ENCODE results near the gene CCDC154.

CCDC154 gene

GRCh38 chr16:1449201-1449788, 4.9 kb upstream of the CCDC154 start:
- Histone ChIP-seq H3K27me3 (ENCODE audit: control insufficient read depth, insufficient read depth, low read length) (no peaks in the 10 kb centered on the region), H3K36me3 (ENCODE audit: control insufficient read depth, insufficient read depth, low read length) (no peaks in the 10 kb centered on the region), H3K4me3 (ENCODE audit: low read depth, low read length) (no peak overlapping the region), H3K27ac (no peak overlapping the region), H2AFZ (no peak overlapping the region), H3K79me2 (no peaks in the 10 kb centered on the region), H3K9ac (no peak overlapping the region), H3K9me3 (ENCODE audit: control insufficient read depth, low read length) (no peaks in the 10 kb centered on the region), H3K4me1 (no peaks in the 10 kb centered on the region), H3K4me2 (ENCODE audit: low read length) (no peak overlapping the region)
- no peak for TF ChIP-seq CTCF (IDR thresholded peaks at IDR 0.05)

GRCh38 chr16:1448536-1449116, 4.3 kb upstream of the CCDC154 start:
- Histone ChIP-seq H3K4me3 (ENCODE audit: low read depth, low read length) (no peak overlapping the region), H3K9ac (no peak overlapping the region), H3K27me3 (ENCODE audit: control insufficient read depth, insufficient read depth, low read length) (no peaks in the 10 kb centered on the region), H3K4me2 (ENCODE audit: low read length) (no peak overlapping the region), H2AFZ (no peak overlapping the region), H3K27ac (no peak overlapping the region), H3K9me3 (ENCODE audit: control insufficient read depth, low read length) (no peaks in the 10 kb centered on the region), H3K79me2 (no peaks in the 10 kb centered on the region), H3K36me3 (ENCODE audit: control insufficient read depth, insufficient read depth, low read length) (no peaks in the 10 kb centered on the region), H3K4me1 (no peaks in the 10 kb centered on the region)
- TF ChIP-seq CTCF (IDR thresholded peaks at IDR 0.05): no peak

GRCh38 chr16:1447965-1448364, 3.6 kb upstream of the CCDC154 start:
- Histone ChIP-seq H3K9ac (no peak overlapping the region), H3K79me2 (no peaks in the 10 kb centered on the region), H3K4me1 (no peaks in the 10 kb centered on the region), H3K27ac (no peak overlapping the region), H2AFZ (no peak overlapping the region), H3K36me3 (ENCODE audit: control insufficient read depth, insufficient read depth, low read length) (no peaks in the 10 kb centered on the region), H3K4me3 (ENCODE audit: low read depth, low read length) (no peak overlapping the region), H3K9me3 (ENCODE audit: control insufficient read depth, low read length) (no peaks in the 10 kb centered on the region), H3K4me2 (ENCODE audit: low read length) (no peak overlapping the region), H3K27me3 (ENCODE audit: control insufficient read depth, insufficient read depth, low read length) (no peaks in the 10 kb centered on the region)
- no peak for TF ChIP-seq CTCF (IDR thresholded peaks at IDR 0.05)

- Histone ChIP-seq H3K27ac (no peak overlapping the region), H3K4me2 (ENCODE audit: low read length) (no peak overlapping the region), H3K36me3 (ENCODE audit: control insufficient read depth, insufficient read depth, low read length) (no peaks in the 10 kb centered on the region), H3K27me3 (ENCODE audit: control insufficient read depth, insufficient read depth, low read length) (no peaks in the 10 kb centered on the region), H3K79me2 (no peaks in the 10 kb centered on the region), H2AFZ (no peak overlapping the region), H3K9me3 (ENCODE audit: control insufficient read depth, low read length) (no peaks in the 10 kb centered on the region), H3K9ac (no peak overlapping the region), H3K4me1 (no peaks in the 10 kb centered on the region), H3K4me3 (ENCODE audit: low read depth, low read length) (no peak overlapping the region)
- TF ChIP-seq CTCF (IDR thresholded peaks at IDR 0.05): no peak
These were observed 2.1 kb upstream of the CCDC154 start for GRCh38 chr16:1446296-1447080.
